Urothelium cell line (cell line): ENCODE data around the gene ZNF624.

Source experiments
- DNase-seq: peaks from one replicate; pipeline ENCODE4 v3.0.0; 2011; ENCODE audit warnings: low spot score, mixed read lengths
- FAIRE-seq: peaks from 2 replicates; lab custom pipeline; 2011; peaks lifted over from hg19 to GRCh38; lab: Jason Lieb, UNC

Gene ZNF624

GRCh38 chr17:16599537-16599936 lies 54.1 kb downstream of the ZNF624 start:
- FAIRE-seq = no peak
- no peak for DNase-seq

- FAIRE-seq (no peak), DNase-seq (no peak)
These were observed 60.1 kb downstream of the ZNF624 start for GRCh38 chr17:16593356-16594102.

- FAIRE-seq = no peak
- peak; percentile 91 for DNase-seq
These were observed 64.3 kb downstream of the ZNF624 start for GRCh38 chr17:16589097-16589969.

GRCh38 chr17:16585796-16586195 lies 67.9 kb downstream of the ZNF624 start:
- DNase-seq = no peak
- FAIRE-seq = no peak

- no peak for FAIRE-seq
- DNase-seq = no peak
These were observed 69.2 kb downstream of the ZNF624 start for GRCh38 chr17:16584273-16584995.

- FAIRE-seq = no peak
These were observed 69.9 kb downstream of the ZNF624 start for GRCh38 chr17:16583781-16584180.

GRCh38 chr17:16573466-16573865 lies 80.2 kb downstream of the ZNF624 start:
- DNase-seq = no peak
- FAIRE-seq = no peak

More at GRCh38 chr17:16583781-16584180, 69.9 kb downstream of the ZNF624 start:
- no peak for DNase-seq
